ENCODE results near the gene SSB. TPM values are rescaled to one million over a fixed set of nuclear protein-coding genes. Genes with fewer than 3 reads are reported as not detected.

Gene SSB
- polyA plus RNA-seq, 2 of the 4 experiments (the other 2 are of a cell fraction), result 253 to 255 TPM

DNA sequence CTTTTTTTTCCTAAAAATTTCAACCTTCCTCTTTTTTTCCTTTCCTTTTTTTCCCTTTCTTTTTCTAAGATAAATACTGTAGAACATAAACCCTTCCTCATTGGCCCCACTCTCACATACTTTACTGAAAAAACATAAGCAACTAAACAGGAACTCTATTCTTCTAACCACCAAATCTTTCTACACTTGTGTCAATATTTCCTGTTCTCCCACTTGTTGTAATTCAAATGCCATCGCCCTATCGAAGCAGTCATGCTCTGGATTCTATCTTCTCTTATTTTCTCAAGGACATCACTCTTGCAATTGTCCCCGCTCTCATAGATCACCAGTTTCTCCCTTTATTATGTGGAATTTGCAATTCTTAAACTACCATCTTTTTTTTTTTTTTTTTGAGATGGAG lies 20.2 kb upstream of the SSB start:
- no peaks in the 10 kb centered on the region for H3K9me3 ChIP-seq
- no peak for DNase-seq (ENCODE audit: low read depth in 1 of 2, low spot score in 1 of 2)
- no peak for ATAC-seq
- FAIRE-seq, result no peak
- TF ChIP-seq RCOR1 (IDR thresholded peaks at IDR 0.05; ENCODE audit: low read depth, low read length) (no peak), CHD4 (IDR thresholded peaks at IDR 0.05; ENCODE audit: borderline replicate concordance) (no peak), EHMT2 (IDR thresholded peaks at IDR 0.05; ENCODE audit: low read depth) (no peak), HOXB5 (CRISPR knock-in tag; IDR thresholded peaks at IDR 0.05) (no peak), SREBF2 (IDR thresholded peaks at IDR 0.05) (no peak), HOXB13 (CRISPR knock-in tag; IDR thresholded peaks at IDR 0.05; ENCODE audit: low read depth) (no peak), KDM5A (IDR thresholded peaks at IDR 0.05) (no peak), FOXS1 (CRISPR knock-in tag; IDR thresholded peaks at IDR 0.05) (no peak), TP53 (CRISPR knock-in tag; IDR thresholded peaks at IDR 0.05) (no peak), HEYL (CRISPR knock-in tag; IDR thresholded peaks at IDR 0.05) (no peak), ZSCAN20 (CRISPR knock-in tag; IDR thresholded peaks at IDR 0.05) (no peak), KDM1A (IDR thresholded peaks at IDR 0.05; ENCODE audit: low read depth) (no peak), MYC (IDR thresholded peaks at IDR 0.05; ENCODE audit: borderline replicate concordance, low read length) (no peak)
- TF ChIP-seq, protein P1, sequence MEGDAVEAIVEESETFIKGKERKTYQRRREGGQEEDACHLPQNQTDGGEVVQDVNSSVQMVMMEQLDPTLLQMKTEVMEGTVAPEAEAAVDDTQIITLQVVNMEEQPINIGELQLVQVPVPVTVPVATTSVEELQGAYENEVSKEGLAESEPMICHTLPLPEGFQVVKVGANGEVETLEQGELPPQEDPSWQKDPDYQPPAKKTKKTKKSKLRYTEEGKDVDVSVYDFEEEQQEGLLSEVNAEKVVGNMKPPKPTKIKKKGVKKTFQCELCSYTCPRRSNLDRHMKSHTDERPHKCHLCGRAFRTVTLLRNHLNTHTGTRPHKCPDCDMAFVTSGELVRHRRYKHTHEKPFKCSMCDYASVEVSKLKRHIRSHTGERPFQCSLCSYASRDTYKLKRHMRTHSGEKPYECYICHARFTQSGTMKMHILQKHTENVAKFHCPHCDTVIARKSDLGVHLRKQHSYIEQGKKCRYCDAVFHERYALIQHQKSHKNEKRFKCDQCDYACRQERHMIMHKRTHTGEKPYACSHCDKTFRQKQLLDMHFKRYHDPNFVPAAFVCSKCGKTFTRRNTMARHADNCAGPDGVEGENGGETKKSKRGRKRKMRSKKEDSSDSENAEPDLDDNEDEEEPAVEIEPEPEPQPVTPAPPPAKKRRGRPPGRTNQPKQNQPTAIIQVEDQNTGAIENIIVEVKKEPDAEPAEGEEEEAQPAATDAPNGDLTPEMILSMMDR (IDR thresholded peaks at IDR 0.05), result no peak
- TF ChIP-seq, protein P2, sequence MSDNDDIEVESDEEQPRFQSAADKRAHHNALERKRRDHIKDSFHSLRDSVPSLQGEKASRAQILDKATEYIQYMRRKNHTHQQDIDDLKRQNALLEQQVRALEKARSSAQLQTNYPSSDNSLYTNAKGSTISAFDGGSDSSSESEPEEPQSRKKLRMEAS (IDR thresholded peaks at IDR 0.05), result no peak
- ChIA-PET POLR2A (interaction anchor here (0.7 kb wide), 1 partner anchor 18 kb away, joined by 5 read pairs; no protein-coding TSS in a partner anchor), CTCF (interaction anchor here (1.1 to 1.3 kb wide), 2 partner anchors 10 to 11 kb away, joined by 3 to 4 read pairs; no protein-coding TSS in a partner anchor)
- H3K4me1 ChIP-seq, result no peaks in the 10 kb centered on the region
- no peak overlapping the region for H3K4me3 ChIP-seq
- H3K4me2 ChIP-seq, result no peak overlapping the region
- WGBS (ENCODE audit: missing lambda C conversion rate), result 91% methylated on average over 3 of the region's 3 CpGs
- H3K27ac ChIP-seq, result no peak overlapping the region

DNA sequence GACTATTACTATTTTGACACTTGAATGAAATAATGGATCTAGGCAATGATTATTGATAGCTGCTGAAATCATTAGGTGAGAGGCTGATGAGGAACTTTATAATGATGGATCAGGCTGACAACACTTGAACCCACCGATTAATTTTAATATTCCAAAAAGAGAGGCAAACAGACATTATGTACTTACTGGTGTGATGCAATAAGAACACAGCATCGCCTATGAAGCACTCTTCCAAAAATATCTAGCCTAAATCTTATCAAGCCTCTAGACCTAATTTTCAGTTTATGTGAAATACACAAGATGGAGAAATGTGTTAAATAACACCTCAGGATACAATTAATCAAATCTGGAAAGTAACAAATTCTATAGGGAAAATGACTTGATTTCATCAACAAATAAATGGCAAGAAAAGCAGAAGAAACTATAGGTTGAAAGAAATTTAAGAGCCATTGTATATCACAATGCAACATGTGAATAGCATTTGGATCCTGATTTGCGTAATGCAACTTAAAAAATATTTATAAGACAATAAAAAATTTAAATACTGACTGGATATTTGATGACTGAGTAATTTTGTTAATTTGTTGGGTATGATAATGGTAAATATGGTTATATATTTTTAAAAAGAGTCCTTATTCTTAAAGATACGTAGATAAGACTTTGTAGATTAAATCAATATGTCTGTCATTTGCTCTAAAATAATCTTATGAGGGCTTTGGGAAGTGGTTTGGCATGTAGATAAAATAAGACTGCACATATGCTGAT lies 17.2 kb upstream of the SSB start:
- ChIA-PET CTCF (no interaction called here), POLR2A (no interaction called here)
- Histone ChIP-seq H3K9me3 (no peaks in the 10 kb centered on the region), H3K4me3 (no peak overlapping the region), H3K4me1 (no peaks in the 10 kb centered on the region), H3K4me2 (no peak overlapping the region), H3K27ac (no peak overlapping the region)
- no peak for ATAC-seq
- DNase-seq (ENCODE audit: low read depth in 1 of 2, low spot score in 1 of 2), result no peak
- TF ChIP-seq RNF2 (IDR thresholded peaks at IDR 0.05; ENCODE audit: borderline replicate concordance, low read depth), result no peak
- no peak for TF ChIP-seq NR3C1 (IDR thresholded peaks at IDR 0.05)
- peak; percentile 23 for TF ChIP-seq MAFK (IDR thresholded peaks at IDR 0.05; ENCODE audit: partially characterized antibody)
- 61% methylated on average over 4 of the region's 4 CpGs for WGBS (ENCODE audit: missing lambda C conversion rate)
- no peak for FAIRE-seq

DNA sequence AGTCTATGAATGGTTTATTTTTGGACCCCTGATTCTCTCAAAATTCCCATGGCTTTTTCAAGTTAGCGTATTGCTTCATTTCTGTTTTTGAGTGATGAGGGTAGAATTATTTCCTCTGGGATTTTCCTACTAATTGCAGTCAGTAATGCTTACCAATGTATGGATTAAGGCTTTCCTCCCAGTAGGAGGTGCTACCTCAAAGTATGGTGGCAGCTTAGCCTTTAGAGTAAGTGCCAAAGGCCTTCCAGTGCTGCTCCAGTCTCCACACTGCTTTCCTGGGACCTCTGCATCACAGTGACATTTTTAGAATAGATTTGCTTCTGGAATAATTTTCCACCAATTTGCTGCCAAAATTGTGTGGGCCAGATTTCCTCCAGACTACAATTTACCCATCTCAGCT lies 16.2 kb upstream of the SSB start:
- ChIA-PET CTCF (no interaction called here), POLR2A (no interaction called here)
- FAIRE-seq (no peak), DNase-seq (ENCODE audit: low read depth in 1 of 2, low spot score in 1 of 2) (no peak), ATAC-seq (no peak)
- H3K27ac ChIP-seq, result no peak overlapping the region
- TF ChIP-seq, protein P3, sequence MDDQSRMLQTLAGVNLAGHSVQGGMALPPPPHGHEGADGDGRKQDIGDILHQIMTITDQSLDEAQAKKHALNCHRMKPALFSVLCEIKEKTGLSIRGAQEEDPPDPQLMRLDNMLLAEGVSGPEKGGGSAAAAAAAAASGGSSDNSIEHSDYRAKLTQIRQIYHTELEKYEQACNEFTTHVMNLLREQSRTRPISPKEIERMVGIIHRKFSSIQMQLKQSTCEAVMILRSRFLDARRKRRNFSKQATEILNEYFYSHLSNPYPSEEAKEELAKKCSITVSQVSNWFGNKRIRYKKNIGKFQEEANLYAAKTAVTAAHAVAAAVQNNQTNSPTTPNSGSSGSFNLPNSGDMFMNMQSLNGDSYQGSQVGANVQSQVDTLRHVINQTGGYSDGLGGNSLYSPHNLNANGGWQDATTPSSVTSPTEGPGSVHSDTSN (IDR thresholded peaks at IDR 0.05), result no peak
- TF ChIP-seq CBX2 (IDR thresholded peaks at IDR 0.05; ENCODE audit: borderline replicate concordance, low read depth) (no peak), RCOR1 (IDR thresholded peaks at IDR 0.05; ENCODE audit: low read depth, low read length) (no peak)
- H3K4me1 ChIP-seq, result no peaks in the 10 kb centered on the region
- no peak overlapping the region for H3K4me3 ChIP-seq
- WGBS (ENCODE audit: missing lambda C conversion rate), result 94% methylated on average over 1 of the region's 1 CpG
- H3K4me2 ChIP-seq, result no peak overlapping the region
- H3K9me3 ChIP-seq, result no peaks in the 10 kb centered on the region

Data from A549 (cell line).